Kidney tubule cell (primary cell): ENCODE measurements around the gene NKD1.
"Not testable (repeated sequence)": the region's sequence is repeated elsewhere in the genome, so short reads cannot be mapped to it uniquely, and the experiment has no call there.

Experiments
- DNase-seq: peaks from one replicate; pipeline ENCODE4 v3.0.0-alpha.2; 2018; ENCODE audit warnings: low spot score

NKD1 gene

GRCh38 chr16:50519602-50520001 is 28.6 kb upstream of the NKD1 start:
- no peak for DNase-seq

DNA sequence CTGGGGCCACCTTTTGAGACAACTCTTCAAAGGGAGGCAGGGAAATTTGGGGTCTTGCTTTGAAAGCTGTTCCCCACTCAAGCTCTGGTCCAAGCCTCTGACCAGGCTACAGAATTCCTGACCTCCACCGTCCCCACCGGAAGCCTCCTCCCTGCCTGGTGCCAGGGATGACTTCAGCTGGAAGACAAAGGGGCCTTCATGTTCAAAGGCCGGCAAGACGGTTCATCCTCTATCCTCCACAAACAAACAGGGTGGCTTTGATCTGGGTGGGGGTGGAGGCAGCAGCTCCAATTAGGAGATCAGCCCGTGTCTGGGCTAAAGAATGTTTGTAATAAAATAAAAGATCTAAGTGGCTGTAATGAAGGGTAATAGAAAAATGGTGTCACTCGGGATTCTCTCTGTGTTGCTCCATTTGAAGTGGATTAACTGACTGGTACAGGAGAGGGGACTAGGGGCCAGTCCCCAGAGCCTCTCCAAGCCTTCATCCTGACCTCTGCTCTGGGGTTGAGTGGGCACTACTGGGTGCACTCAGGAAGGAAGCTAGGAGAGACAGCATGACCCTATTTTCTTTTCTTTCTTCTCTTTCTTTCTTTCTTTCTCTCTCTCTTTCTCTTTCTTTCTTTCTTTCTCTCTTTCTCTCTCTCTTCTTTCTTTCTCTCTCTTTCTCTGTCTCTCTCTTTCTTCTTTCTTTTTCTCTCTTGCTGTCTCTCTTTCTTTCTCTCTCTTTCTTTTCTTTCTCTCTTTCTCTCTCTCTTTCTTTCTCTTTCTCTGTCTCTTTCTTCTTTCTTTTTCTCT is 27.5 kb upstream of the NKD1 start:
- no peak for DNase-seq

DNA sequence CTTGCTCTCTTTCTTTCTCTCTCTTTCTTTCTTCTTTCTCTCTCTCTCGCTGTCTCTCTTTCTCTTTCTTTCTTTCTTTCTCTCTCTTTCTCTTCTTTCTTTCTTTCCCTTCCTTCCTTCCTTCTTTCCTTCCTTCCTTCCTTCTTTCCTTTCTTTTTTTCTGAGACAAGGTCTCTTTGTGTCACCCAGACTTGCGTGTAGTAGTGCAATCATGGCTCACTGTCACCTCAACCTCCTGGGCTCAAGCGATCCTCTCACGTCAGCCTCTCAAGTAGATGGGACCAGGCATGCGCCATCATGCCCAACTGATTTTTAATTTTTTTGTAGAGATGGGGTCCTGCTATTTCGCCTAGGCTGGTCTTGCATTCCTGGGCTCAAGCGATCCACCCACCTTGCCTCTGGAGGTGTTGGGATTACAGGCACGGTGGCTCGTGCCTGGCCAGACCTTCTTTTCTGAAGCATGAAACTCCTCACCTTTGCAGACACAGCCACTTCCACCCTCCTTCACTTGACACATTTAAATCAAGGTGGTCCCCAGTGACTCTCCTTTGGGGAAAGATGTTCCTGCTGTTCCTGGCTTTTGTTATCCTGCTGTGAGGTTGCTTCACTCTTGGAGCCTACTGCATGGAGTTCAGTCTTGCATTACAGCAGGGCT is 26.8 kb upstream of the NKD1 start:
- no peak for DNase-seq

DNA sequence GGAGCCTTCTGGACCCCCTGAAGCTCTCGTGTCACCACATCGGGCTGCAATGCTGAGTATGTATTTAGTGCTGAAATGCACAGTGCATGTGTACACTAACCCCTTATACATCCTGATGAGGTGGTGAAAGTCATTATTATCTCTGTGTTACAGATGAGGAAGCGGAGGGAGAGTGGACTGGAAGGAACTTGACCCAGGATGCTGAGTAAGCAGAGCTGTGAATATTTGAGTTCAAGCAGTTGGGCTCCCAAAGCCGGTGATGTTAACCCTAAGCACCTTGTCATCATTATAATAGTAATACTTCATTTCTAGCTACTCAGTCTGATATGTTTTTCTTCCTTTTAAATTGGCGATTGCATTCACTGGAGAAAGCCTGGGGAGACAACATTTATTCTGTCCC is 25.9 kb upstream of the NKD1 start:
- no peak for DNase-seq

- no peak for DNase-seq
These were observed 24.5 kb upstream of the NKD1 start for GRCh38 chr16:50523710-50524109.

DNA sequence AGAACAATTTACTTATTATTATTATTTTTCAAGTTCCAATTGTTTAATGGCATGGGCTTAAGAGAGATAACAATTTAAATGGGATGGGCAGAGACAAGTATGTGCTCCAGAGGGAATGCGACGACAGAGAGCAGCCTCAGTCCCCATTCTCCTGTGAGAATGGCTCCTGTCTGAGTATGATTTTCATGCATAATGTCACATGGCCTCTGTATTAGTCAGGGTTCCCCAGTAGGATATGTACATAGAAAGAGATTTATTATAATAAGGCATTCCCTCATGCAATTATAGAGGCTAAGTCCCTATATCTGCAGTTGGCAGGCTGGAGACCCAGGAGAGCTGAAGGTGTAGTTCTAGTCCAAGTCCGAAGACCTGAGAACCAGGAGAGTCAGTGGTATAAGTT is 22.9 kb upstream of the NKD1 start:
- no peak for DNase-seq

- DNase-seq, result no peak
These were observed 22.5 kb upstream of the NKD1 start for GRCh38 chr16:50525716-50526115.

GRCh38 chr16:50526249-50526648 is 21.9 kb upstream of the NKD1 start:
- no peak for DNase-seq

GRCh38 chr16:50526796-50527195 is 21.4 kb upstream of the NKD1 start:
- DNase-seq, result no peak

DNA sequence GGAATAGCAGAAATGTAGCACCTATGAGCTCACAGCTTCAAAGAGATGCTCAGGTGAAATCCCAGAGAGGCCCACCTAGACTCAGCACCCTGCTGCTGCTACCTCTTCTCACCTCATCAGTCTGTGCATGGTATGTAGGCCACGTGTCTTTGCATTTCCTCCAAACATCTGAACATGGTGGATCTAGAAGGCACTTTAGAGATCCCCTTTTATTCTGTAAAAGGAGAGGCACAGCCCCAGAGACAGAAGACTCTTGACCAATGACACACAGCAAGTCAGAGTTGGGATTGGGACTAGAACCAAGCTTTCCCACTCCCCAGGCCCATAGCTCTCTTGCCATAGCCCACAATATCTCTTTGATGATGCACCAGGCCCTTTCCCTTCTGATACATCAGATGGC is 19.4 kb upstream of the NKD1 start:
- no peak for DNase-seq

DNA sequence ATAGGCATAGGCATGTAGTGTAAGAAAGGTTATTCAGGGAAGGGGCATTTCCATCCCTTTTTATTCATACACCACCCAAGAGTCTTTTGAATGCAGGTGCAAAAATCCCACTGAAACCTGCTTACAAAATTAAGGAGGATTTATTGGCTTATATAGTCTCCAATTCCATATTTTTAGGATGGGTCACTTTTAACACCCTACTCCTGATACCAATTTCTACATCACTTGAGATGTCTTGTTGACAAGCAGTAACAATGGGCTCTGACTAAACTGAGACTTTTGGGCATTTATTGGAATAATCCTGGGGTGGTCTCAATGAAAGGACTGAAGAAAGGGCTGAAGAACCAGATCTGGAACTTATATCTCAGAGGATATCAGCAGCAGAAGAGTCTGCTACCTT is 18.9 kb upstream of the NKD1 start:
- no peak for DNase-seq

GRCh38 chr16:50530277-50531236 is 17.6 kb upstream of the NKD1 start:
- no peak for DNase-seq

- no peak for DNase-seq
These were observed 16.8 kb upstream of the NKD1 start for GRCh38 chr16:50531359-50531758.

- no peak for DNase-seq
These were observed 16.3 kb upstream of the NKD1 start for GRCh38 chr16:50531901-50532300.

- no peak for DNase-seq
These were observed 15.6 kb upstream of the NKD1 start for GRCh38 chr16:50532576-50532975.

DNA sequence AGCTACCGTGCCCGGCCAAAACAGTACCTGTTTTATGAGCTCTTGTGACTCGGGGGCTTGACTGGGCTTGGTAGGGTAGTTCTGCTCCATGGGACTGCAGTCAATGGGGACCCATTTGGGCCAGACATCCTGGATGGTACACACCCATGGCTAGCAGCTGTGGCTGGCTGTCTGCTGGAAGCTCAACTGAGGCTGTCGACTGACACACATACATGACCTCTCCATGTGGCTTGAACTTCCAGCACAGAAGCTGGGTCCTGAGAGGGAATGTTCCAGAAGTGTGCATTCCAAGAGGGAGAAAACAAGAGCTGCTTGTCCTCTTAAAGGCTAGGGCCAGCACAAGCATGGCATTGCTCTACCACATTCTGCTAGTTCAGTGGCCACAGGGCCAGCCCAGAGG is 14.9 kb upstream of the NKD1 start:
- no peak for DNase-seq

GRCh38 chr16:50534091-50534490 is 14.1 kb upstream of the NKD1 start:
- DNase-seq, result no peak

DNA sequence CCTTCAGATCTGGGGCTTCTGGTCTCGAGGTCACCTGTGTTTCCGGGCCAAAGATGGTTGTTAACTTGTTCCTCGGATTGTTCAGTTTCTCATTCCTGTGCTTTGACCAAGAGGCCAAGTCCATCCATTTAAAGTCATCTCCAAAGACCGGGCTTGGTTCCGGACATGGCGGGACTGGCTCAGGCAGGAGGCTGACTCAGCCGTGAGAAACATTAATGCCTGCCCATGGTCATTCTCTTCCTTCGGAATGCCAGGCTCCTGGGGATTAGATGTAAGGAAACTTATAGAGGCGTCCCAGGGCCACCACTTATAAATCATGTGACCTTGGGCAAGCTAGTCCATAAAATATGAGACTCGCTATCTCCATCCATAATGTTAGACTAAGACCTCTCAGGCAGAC is 13.6 kb upstream of the NKD1 start:
- no peak for DNase-seq

DNA sequence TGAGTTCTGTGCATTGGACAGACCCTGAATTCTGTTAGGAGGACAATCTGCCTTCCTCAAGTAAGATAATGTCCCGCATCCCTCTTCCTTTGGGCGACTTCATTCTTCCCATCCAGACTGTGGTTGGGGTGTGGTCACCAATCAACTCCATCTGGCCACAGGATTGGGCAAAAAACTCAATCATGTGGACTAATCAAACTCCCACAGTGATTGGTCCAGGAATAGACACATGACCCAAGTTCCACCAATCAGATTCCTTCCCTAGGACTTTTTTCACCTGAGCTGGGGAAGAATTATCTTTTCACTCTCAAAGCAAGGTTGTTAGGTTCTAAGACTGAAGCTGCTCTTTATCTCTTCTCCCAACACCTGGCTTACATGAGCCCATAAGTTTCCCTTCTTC is 13.2 kb upstream of the NKD1 start:
- no peak for DNase-seq

DNA sequence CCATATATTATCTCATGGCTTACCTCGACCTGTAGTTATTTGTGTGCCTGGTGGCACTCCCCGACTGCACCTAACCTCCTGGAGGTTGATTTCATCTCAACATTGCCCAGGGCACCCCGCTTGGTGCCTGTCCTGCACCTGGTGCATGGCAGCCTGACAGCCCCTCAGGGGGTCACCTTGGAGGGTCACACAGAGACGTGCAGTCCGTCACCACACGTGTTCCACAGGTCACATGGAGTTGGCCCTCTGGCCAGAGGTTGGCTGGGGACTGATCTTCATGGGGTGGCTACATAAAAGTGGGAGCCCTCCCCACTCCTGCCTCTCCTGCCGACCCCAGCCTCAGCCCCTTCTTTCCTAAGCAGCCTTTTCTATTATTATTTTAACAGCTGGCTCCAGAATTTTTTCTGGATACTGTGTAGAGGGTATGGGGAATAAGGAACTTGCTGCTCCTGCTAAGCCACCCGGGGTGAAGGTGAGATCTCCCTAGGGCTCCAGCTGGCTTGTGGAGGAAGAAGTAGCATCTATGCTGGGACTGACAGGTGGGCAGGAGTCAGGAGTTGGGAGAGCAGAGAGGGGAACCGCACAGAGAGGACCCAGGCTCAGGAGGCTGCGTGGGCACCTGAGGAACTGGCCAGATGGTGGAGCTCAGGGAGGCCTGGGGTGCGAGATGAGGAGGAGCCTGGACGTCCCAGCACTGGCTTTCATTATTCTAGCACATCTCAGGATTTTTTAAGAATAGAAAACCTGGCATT is 12.5 kb upstream of the NKD1 start:
- no peak for DNase-seq

- not testable (repeated sequence) for DNase-seq
These were observed 11.9 kb upstream of the NKD1 start for GRCh38 chr16:50536258-50536645.
